GM12872 (cell line): ENCODE measurements around the gene CDC42EP2.

Experiments
- TF ChIP-seq, protein P1 (sequence below): IDR thresholded peaks from 3 replicates; pipeline ENCODE4 v1.5.1; 2011; ENCODE audit warnings: low read depth, mild to moderate bottlenecking, low read length, moderate library complexity; ENCODE audit not compliant: insufficient read depth

CDC42EP2 gene, protein sequence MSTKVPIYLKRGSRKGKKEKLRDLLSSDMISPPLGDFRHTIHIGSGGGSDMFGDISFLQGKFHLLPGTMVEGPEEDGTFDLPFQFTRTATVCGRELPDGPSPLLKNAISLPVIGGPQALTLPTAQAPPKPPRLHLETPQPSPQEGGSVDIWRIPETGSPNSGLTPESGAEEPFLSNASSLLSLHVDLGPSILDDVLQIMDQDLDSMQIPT

DNA sequence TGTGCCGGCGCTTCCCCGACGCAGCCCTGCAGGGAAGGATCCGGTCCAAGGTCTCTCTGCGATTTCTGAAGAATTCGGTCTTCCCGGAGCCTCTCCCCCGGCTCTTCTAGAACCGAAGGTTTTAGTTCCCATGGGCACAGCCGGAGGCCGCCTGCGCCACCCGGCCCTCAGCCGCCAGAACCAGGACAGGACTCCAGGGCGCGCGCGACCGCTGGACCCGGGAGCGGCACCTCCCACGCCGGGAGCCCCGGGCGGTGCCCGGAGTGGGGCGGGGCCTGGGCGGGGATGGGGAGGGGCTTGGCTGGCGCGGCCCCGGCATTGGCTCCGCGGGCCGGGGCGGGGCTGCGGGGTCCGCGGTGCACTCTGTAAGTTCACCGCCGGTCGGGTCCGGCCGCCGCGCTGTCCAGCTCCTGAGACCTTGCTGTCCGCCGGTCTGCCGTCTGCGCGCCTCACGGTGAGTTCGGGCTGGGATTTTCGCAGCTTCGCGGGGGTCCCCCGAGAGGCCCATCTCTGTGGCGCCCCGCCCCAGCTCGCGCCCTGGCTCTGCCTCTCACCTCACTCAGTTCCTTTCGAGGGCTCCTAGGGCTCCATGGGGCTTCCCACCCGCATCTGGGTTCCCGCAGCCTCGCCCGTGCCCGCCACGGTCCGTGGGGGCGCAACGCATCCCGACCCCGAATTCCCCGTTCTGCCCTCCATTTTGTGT lies at the start of gene CDC42EP2:
TSS of gene CDC42EP2 (plus strand) at position 366 of the 703 bp plus-strand sequence. CDS start 6,033 bp downstream, outside the sequence.
- TF ChIP-seq, protein P1, sequence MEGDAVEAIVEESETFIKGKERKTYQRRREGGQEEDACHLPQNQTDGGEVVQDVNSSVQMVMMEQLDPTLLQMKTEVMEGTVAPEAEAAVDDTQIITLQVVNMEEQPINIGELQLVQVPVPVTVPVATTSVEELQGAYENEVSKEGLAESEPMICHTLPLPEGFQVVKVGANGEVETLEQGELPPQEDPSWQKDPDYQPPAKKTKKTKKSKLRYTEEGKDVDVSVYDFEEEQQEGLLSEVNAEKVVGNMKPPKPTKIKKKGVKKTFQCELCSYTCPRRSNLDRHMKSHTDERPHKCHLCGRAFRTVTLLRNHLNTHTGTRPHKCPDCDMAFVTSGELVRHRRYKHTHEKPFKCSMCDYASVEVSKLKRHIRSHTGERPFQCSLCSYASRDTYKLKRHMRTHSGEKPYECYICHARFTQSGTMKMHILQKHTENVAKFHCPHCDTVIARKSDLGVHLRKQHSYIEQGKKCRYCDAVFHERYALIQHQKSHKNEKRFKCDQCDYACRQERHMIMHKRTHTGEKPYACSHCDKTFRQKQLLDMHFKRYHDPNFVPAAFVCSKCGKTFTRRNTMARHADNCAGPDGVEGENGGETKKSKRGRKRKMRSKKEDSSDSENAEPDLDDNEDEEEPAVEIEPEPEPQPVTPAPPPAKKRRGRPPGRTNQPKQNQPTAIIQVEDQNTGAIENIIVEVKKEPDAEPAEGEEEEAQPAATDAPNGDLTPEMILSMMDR: no peak

GRCh38 chr11:65266210-65266609 lies 48.5 kb upstream of the CDC42EP2 start:
- TF ChIP-seq, protein P1: no peak

DNA sequence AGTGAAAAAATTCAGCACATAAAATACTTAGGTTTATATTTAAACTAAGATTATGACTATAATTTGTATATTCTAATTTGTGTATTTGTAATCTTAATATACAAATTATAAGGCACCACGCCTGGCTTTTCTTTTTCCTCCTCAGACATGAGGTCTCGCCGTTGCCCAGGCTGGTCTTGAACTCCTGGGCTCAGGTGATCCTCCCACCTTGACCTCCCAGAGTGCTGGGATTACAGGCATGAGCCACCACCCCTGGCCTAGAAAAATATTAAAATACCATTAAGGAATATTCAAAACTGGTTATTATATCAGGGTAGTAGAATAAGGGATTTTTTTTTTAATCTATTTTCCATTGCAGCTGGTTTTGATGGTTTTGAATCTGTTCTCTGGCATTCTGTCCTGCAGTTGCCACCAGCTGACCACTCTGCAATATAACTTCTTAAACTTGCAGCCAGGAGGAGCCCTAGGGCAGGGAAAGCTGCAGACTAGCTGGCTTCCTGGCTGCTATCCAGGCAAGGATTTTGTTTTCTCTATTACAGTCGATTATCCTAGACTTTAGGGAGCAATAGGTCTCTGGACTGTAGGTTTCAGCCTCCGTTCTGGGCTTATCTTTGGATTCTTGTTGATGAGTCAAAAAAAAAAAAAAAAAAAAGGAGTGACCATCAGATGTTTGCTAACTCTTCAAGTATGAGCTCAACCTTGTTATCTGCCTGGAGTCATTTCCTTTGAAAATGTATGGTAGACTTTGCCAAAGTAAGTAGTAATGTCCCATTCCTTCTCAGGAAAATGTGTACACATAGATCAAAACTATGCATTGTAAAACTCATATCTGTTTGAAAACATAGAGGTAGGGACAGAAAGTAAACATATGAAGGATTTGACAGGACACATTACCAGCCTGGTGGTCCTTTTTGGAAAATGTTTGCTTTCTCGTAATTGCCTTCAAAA lies 39.7 kb upstream of the CDC42EP2 start:
- TF ChIP-seq, protein P1: peak; percentile 62

DNA sequence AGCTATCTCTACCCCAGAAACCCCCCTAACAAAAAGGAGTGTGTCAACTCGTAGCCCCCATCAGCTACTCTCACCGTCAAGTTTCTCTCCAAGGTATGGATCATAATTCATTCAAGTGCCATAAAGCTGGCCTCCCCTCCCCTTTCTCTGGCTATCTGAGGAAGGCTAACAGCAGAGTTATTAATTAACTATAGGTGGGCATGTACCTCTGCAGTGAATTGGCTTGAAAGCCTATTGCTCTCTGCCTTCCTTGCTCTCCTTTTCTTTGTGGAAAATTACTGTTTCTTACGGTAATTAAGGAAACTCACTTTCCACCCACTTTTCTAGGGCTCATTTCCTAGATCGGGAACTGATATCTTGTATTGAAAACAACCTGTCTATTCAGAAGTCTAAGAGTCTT lies 38.8 kb upstream of the CDC42EP2 start:
- TF ChIP-seq, protein P1: no peak

DNA sequence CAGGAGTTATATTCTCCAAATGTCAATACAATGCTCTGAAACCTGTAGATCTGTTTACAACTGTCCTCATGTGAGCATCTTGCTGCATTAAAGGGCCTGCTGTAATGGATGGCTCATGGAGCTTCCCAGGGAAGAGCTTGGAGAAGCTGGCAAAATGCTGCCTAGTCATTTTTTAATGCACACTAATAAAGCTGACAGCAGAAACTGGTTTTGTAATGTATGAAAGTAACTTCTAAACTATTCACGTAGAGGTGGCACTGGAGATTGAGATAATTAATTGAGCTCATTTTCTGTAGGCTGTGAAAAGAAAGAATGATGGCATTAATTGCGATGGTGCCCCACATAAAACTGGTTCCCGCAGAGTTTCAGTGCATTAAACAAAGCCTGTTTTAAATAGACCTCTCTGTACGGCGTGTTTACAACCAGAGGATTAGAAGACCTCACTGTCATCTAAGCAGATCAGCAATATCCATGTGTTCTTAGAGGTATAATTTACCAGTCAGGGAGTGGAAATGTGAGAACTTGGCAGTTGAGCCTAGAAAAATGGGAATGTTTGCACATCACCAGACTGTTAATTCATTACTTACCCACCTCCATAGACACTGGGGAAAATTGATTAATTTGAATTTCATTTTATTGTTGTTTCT lies 36.9 kb upstream of the CDC42EP2 start:
- TF ChIP-seq, protein P1: no peak

DNA sequence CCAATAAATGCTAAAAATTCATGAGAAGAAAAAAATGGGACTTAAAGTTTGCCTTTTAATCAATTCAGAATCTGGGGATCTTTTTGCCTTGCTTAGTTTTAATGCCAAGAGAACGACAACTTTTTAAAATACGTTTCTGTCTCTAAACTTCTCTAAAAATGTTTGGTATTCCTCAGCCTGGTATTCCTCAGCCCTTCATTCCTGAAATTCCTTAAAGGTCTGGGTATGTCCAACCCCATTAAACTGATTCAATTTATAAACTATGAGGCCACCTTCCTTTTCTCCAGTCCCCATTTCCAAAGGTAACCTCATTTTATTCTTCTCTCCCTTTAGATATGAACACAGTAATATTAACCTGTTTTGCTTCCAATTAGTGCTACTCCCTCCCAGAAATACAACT lies 36.3 kb upstream of the CDC42EP2 start:
- TF ChIP-seq, protein P1: no peak

DNA sequence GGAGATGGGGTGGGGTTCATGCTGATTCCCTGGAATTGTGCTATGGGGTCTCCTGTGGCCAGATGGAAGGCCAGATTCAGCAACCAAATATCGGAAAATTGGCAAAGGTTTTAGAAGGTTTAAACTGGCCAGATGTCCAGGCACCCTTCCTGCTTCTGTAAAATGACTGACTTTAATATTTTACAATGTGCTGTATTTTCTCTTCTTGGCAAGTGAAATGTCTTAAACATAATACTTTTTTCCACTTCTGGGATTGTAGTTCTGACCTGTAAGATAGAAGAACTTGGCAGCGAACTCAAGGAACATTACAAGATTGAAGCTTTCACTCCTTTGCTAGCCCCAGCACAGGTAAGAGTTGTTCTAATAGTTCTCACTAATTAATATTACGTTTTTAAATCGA lies 35.4 kb upstream of the CDC42EP2 start:
- TF ChIP-seq, protein P1: no peak
